Tibial nerve (tissue), 4 donors: ENCODE measurements around the gene PRELID1.

Source experiments
- EP300 ChIP-seq, 2 donors: sonication (generic); formaldehyde crosslinking; IDR thresholded peaks; one replicate each; pipeline ENCODE4 v1.6.1; 2017; ENCODE audit warnings: antibody characterized with exemption in 2 of 2, mild to moderate bottlenecking in 1 of 2
- POLR2A ChIP-seq, 2 donors: fragments of 450-650 bp; IDR thresholded peaks; one replicate each; pipeline ENCODE4 v1.6.1; 2017; ENCODE audit warnings: antibody characterized with exemption in 2 of 2, mild to moderate bottlenecking in 2 of 2, moderate library complexity in 2 of 2
- TF ChIP-seq, protein P1 (sequence below), 5 experiments: fragments of 200-600 bp in 3 of 5; fragments of 450-650 bp in 2 of 5; sonication (generic) in 3 of 5; IDR thresholded peaks; one replicate each; pipeline ENCODE4 v1.5.1; 2016 to 2019; ENCODE audit warnings: antibody characterized with exemption in 5 of 5, mild to moderate bottlenecking in 3 of 5, moderate library complexity in 2 of 5

DNA sequence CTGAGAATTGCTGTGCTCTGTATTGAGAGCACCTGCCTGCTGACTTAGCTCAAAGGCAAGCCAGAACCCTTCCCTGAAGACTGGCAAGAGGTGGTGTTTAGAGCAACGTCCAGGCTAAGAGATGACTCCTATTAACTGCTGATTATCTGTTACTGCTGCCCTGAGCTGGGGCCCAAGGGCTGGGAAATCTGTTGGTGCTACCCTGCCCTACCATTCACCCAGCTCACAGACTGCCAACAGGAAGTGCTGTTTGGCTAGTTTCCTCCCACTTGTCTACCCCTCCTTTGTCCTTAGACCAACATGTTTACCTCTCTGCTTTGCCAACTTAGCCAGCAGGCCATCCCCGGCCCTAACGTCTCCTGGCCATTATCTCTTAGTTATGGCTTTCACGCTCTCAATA, 7.0 kb upstream of the PRELID1 start:
- TF ChIP-seq, protein P1, sequence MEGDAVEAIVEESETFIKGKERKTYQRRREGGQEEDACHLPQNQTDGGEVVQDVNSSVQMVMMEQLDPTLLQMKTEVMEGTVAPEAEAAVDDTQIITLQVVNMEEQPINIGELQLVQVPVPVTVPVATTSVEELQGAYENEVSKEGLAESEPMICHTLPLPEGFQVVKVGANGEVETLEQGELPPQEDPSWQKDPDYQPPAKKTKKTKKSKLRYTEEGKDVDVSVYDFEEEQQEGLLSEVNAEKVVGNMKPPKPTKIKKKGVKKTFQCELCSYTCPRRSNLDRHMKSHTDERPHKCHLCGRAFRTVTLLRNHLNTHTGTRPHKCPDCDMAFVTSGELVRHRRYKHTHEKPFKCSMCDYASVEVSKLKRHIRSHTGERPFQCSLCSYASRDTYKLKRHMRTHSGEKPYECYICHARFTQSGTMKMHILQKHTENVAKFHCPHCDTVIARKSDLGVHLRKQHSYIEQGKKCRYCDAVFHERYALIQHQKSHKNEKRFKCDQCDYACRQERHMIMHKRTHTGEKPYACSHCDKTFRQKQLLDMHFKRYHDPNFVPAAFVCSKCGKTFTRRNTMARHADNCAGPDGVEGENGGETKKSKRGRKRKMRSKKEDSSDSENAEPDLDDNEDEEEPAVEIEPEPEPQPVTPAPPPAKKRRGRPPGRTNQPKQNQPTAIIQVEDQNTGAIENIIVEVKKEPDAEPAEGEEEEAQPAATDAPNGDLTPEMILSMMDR (IDR thresholded peaks at IDR 0.05), result no peak
- TF ChIP-seq POLR2A (IDR thresholded peaks at IDR 0.05), result no peak
- TF ChIP-seq EP300 (IDR thresholded peaks at IDR 0.05), result no peak
